GM19463 (cell line): Measurements from ENCODE around the gene CAND2.
"Not testable (repeated sequence)": the region's sequence is repeated elsewhere in the genome, so short reads cannot be mapped to it uniquely, and the experiment has no call there.

ENCODE experiments used
- ATAC-seq: cut with Tn5 transposase; IDR thresholded peaks from one replicate; pipeline ENCODE4 v1.9.1; 2021; ENCODE audit warnings: mild to moderate bottlenecking, moderate library complexity; ENCODE audit not compliant: unreplicated experiment

Gene CAND2

DNA sequence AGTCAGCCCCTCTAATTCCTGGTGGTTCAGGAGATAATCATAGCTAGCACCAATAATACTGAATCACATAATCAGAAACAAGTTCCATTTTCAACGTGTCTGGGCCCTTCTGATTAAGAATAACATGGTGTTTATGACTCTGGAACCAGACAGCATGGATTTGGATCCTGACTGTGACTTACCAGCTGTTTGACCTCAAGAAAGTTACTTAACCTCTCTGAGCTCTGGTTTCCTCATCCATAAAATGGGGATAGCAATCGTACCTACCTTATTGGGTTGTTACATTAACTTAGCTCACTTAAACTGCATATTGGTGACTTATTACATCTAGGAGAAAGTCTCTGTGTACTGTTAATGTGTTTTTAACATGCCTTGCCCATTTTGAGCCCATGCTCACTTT, 26.7 kb upstream of the CAND2 start:
- ATAC-seq, result no peak

DNA sequence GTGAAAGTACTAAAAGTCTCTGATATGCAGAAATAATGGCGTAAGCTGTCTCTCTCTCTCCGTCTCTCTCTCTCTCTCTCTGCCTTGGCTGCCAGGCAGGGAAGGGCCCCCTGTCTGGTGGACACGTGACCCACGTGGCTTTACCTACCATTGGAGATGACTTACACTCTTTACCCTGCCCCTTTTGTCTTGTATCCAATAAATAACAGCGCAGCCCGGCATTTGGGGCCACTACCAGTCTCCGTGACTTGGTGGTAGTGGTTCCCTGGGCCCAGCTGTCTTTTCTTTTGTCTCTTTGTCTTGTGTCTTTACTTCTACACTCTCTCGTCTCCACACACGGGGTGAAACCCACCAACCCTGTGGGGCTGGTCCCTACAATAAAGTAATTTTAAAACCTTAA, 25.2 kb upstream of the CAND2 start:
- no peak for ATAC-seq

DNA sequence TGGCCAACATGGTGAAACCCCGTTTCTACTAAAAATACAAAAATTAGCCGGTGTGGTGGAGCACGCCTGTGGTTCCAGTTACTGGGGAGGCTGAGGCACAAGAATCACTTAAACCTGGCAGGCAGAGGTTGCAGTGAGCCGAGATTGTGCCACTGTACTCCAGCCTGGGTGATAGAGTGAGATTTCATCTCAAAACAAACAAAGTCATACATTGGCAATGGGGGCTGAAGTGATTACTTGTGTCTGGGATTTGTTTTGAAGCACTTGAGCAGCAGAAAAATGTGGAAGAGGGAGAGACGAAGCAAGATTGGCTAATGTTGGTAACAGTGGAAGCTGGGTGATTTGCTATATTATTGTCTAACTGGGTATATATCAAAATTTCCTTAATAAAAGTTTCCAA, 24.0 kb upstream of the CAND2 start:
- ATAC-seq, result no peak

DNA sequence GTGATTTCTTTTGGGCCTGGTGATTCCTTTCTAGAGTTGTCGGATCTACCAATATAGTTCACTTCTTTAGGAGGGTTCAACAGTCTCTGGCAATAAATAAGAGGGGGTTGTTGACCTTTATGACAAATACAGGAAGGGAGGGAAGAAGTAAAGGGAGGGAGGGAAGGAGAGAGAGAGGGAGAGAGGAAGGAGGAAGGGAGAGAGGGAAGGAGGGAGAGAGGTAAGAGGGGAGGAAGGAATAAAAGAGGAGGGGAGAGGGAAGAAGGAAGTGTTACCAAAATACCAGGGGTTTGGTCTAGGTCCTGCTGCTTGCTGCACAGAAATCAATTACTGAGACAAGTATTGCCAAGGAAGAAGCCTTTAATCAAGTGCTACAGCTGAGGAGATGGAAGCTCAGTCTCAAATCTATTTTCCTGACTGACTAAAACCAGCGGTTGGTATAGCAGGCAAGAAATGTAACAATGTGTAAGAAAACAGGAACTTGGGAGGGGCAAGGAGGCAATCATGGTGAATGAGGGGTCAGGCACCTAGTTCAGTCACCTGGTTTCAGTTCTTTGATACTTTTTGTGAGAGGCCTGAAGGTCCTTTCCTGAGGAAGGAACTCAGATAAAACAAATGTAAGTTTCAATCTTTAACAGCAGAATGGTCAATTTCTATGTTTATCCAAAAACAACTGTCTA, 23.3 kb upstream of the CAND2 start:
- ATAC-seq, result no peak

DNA sequence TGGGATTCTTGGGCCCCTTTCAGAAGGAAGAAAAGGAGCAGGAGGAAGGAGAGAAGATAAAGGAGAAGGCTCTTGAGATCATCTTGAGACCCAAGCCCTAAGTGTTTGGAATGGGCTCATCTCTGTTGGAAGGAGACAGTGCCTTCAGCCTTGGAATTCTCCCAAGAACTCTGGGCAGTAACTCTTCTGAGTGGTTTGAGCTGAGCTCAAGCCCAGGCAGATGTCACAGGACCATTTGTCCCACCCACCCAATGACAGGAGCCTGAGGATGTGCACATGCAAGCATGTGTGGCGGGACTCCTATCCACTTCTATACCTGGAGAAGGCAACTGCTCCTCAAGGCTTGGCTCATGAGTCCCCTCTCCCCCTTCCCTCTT, 22.8 kb upstream of the CAND2 start:
- no peak for ATAC-seq

DNA sequence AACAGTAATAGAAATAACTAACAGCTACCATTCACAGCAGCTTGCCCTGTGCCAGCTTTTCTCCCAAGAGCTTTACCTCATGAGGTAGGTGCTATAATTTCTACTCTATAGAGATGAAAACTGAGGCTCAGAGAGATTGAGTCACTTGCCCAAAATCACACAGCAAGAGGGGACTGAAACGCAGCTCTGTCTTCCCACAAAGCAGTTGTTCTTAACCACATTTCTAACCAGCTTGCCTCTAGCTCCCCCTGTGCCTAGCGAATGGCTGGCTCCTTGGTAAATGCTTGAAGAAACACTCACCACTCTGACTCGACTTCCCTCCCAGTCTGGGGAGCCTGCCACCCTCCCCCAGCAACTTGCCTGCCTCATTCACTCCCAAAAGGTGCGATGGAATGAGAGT, 21.9 kb upstream of the CAND2 start:
- ATAC-seq, result no peak

DNA sequence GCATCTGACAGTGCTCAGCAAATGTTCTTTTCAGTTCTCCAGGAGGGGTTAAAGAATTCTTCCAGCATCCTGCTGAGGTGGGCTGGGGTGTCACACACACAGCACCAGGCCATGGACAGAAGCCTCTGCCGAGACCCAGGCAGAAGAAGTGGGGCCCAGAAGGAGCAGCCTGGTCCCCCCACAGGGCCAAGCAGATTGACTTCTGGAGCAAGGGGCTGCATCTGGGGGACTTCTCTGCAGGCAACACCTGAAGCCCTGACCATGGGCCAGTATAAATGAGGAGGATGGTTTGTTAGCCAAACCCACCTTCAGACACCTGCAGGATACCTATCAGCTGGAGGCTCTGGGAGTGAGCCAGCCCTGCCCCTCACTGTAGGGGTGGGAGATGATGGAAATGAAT, 21.3 kb upstream of the CAND2 start:
- ATAC-seq, result no peak

DNA sequence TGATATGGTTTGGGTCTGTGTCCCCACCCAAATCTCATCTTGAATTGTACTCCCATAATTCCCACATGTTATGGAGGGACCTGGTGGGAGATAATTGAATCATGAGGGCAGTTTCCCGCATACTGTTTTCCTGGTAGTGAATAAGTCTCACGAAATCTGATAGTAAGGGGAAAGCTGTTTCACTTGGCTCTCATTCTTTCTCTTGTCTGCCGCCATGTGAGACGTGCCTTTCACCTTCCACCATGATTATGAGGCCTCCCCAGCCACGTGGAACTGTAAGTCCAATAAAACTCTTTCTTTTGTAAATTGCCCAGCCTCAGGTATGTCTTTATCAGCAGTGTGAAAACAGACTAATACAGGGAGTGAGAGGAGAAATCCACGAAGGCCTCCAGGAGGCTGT, 20.5 kb upstream of the CAND2 start:
- not testable (repeated sequence) for ATAC-seq

DNA sequence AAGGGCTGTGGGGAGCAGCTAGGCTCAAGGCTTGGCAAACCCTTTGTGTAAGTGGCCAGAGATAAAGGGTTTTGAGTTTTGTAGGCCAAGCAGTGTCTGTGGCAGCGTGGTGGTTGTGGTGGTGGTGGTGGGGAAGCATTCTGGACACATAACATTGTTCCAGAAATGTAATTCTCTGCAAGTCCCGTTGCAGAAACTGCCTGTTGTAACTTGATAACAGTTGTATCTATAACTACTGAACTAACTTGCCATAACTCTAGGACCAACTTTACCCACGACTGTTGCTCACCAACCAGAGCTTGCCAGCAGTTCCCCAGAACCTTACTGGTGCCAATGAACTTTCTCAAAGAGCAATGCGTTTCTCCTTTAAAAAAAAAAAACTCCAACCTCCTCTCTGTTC, 19.3 kb upstream of the CAND2 start:
- no peak for ATAC-seq

DNA sequence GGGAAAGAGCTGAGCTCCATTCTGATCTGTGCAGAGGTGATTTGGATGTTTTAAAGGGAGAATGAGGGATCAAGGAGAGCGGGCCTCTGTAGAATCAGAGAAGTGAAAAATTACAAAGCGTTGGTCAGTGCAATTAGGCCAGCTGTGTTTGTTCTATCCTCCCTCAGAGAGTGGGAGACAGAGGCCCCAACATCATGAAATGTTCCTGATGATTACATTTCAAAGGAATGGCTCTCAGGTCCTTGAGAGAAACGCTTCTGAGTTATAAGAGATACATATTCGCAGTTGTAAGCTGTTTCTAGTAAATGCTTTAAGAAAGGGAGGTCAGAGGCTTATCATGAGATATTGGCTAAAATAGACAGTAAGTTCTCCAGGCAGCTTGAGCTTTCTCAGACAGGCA, 15.7 kb upstream of the CAND2 start:
- ATAC-seq, result no peak

DNA sequence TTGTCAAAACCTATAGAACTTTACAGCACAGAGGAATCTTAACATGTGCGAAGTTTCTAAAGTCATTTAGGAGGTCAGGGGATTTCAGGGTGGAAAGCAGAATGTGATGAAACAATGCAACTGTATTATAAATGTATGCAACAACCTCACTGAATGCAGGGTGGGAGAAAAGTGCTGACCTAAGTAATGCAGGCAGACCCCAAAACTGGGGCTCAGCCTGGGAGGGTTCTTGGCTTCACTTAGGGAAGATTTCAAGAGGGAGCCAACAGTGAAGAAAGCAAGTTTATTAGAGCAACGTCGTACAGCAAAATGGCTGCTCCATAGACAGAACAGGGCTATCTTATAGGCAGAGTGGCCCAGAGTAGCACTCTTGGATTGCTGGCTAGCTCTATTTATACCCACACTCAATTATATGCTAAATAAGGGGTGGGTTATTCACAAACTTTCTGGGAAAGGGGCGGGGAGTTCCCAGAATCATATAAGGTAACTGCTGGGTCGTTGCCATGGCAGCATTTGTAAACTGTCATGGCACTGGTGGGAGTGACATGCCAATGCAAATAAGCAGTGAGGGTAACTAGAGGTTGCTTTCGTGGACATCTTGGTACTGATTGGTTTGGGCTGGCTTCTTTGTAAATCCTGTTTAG, 14.2 kb upstream of the CAND2 start:
- ATAC-seq, result no peak

DNA sequence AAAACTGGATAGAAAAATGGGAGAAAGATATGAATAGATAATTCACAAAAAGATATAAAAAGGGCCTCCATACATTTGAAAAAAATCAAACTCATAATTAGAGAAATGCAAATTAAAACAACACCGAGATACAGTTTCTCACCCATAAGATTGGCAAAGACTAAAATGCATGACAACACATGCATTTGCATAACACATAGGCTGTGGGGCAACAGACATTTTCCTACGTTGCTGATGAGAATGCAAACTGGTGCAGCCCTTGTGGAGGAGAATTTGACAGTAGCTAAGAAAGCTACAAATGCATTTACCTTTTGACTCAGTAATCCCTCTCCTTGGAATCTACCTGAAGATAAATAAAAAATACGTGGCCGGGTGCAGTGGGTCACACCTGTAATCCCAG, 11.4 kb upstream of the CAND2 start:
- ATAC-seq, result no peak

DNA sequence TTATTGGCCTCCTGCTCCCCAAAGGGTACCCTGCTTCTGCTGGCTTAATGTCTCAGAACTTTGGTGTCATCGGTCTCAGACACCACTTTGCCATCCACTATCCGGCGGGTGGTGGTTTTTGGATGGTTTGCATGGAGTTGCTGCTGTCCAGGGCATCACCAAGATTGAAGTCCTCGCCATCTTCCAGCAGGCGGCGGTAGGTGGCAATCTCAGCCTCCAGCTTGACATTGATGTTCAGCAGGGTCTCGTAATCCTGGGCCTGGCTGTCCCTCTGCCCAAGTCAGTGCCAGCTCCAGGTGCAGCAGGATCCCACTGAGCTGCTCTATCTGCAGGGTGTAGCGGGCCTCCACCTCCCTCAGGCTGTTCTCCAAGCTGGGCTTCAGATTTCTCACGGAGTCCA, 9.1 kb upstream of the CAND2 start:
- ATAC-seq, result not testable (repeated sequence)

DNA sequence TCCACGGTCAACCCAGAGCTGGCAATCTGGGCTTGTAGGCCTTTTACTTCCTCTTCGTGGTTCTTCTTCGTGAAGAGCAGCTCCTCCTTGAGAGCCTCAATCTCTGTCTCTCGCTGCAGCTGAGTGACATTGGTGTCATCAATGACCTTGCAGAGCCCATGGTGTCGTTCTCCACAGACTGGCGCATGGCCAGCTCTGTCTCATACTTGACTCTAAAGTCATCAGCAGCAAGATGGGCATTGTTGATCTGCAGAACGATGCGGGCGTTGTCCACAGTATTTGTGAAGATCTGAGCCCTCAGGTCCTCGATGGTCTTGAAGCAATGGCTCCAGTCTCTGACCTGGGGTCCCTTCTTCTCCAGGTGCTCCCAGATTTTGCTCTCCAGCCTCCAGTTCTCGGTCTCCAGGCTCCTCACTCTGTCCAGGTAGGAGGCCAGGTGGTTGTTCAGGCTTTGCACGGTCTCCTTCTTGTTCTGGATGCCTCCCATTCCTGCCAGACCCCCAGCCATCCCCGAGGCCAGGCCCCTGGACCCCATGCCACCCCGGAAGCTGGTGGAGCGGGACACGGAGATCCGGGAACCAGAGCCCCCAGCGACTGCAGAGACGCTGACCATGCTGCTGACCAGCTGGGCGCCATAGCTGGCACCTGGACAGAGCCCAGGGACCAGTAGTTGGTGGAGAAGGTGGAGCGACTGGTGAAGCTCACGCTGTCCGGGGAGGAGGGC, 8.4 kb upstream of the CAND2 start:
- not testable (repeated sequence) for ATAC-seq

DNA sequence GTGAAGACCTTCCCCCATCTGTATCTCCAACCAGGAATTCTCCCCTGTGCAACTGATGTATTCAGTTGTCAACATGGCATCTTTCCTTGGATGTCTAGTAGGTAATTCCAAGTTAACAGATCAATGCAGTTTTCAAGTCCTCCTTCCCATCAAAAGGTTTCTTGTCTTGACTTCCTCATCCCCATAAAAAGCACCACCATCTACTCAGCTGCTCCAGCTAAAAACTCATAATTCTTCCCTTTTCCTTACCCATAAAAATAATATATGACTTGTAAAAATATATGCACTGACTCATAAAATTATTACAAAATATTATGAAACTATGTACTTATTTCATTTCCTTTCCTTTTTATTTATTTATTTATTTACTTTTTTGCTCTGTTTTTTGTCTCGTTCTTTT, 5.0 kb upstream of the CAND2 start:
- ATAC-seq, result no peak

DNA sequence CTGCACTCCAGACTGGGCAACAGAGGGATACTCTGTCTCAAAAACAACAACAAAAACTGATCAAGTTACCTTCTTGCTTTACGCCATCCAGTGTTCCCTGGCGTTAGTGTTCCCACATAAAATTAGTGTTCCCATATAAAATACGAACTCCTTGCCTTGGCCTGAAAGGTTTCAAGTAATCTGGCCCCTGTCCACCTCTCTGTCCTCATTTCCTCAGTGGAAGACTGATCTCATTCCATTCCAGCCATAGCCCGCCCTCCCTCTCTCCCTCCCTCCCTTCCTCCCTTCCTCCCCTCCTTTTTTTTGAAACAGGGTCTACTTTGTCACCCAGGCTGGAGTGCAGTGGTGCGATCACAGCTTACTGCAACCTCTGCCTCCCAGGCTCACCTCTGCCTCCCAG, 2.8 kb upstream of the CAND2 start:
- no peak for ATAC-seq

DNA sequence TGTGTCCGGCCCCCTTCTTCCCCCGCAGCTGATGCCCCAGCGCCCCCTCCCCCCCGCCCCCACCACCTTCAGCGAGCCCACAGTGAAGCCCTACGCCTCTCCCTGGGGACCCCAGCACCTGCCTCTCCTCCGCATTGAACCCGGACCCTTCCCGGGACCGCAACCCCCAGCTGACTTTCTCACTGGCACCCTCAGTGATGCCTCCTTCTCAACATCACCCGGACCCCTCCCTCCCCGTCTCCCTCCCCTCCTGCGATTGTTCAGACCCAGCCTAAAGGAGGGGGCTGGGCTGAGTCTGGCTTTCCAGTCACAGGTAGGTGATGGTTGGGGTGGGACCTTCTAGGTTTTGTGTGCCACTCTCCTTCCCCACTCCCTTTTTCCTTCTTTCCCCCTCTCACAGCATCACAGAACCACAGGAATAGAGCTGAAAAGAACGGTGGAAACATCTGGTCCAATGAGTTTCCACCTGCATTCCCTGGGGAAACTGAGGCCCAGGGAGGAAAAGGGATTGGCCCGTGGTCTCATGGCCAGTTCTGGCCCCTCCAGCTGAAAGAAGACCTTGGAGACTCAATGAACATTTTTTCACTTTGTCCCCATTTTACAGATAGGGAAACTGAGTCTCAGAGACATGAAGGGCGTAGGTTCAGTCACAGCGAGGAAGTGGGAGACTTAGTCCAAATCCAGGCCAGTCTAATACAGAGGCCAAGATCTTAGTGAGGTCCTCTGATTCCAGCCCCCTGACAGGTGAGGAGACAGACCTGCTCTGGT, 828 bp downstream of the CAND2 start:
- no peak for ATAC-seq

DNA sequence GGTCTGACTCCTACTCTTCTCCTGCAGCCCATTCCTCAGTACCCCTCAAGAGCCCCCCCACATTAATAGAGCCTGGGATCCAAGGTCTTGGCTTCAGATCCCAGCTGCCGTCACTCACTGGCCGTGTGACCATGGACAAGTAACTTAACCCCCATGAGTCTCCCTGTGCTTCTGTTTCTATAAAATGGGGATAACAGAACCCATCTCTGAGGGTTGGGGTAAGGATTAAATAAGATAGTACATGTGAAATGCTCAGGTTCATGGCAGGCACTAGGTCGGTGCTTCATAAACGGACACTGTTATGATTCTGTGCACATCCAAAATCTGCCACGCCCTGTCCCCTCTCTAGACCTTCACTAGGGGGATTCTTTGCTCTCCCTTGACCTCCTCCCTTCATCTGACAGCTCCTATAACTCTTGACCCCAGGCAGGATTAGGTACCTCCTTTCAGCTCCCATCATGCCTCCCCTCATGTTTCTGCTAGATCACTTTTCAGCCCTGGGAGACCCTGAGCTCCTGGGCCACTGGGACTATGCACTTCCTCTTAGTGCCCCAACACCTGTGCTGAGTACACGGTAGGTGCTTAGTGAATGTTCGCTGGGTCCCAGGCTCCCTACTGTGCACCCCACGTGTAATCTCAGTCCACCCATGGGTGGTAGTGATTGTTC, 1.5 kb downstream of the CAND2 start:
- ATAC-seq, result no peak

DNA sequence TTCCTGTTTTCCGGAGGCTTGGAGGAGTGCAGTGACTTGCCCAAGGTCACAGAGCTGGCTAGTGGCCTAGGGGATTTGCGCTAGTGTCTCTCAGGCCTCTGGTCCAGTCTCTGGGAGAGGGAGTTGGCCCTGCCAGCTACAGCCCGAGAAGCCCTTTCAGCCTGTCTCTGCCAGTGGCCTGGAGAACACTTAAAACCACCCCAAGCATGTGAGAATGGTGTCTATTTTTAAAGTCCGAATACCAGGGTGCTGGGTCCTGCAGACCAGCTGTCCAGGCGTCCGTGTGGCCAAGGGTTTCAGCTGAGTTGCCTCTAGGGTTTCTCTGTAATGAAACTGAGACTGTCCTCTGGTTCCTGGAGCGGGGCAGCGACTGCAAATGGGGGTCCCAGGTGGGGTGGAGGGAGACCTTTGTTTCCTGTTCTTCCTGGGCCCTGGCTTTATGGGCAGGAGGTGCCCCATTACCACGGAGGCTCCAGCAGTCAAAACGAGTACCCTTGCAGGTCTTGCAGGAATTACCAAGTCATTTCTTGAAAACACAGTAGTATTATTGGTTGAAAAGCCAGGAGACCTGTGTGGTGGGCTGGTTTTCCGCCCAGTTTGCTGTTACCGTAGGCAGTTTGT, 2.2 kb downstream of the CAND2 start:
- no peak for ATAC-seq

DNA sequence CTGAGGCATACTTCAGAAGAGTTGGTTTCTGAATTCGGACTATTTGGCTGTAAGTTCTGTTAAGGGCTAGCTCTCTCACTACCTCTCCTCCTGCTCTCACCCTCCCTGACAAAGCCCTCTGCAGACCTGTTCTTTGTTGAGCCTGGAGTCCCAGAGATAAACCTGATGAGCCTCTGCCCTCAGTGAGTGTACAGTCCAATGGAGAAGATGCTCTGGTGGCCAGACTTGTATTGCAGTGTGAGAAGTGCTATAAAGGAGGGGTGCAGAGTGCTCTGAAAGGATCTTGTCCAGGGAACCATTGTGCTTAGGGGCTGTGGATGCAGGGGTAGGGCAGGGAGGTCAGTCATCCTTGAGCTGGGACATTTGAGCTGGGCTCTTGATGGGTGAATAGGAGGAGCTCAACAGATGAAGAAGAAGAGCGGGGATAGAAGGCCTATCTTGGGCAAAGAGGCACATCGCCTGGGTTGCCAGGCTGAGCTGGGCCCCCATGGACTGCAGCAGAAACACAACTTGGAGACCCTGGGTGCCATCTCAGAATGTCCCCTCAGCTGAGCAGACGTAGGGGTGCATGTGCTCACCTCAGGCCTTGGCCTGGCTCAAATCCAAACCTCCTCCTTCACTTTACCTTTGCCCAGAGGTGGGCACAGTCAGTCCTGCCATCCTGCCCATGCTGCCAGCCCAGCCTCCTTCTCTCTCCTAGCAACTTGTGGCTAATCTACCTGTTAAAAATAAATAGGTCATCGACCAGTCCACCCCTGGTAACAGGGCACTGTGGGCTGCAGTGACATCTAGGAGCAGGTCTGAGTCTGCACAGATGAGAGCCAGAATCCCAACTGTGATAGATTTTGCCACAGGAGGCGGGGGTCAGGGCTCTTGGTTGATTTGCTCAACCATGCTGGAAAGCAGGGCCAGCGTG, 3.3 kb downstream of the CAND2 start:
- ATAC-seq, result no peak
